Neural progenitor cell (in vitro differentiated cells): Measurements from ENCODE around the gene FRMD8.

Source experiments
- CTCF ChIP-seq: fragments of 200-600 bp; sonication (generic); IDR thresholded peaks from 2 replicates; pipeline ENCODE4 v1.5.1; 2017; ENCODE audit warnings: antibody characterized with exemption, mild to moderate bottlenecking
- EZH2 ChIP-seq: fragments of 200-600 bp; sonication (generic); IDR thresholded peaks from 2 replicates; pipeline ENCODE4 v1.6.1; 2017; ENCODE audit warnings: antibody characterized with exemption, mild to moderate bottlenecking, moderate library complexity
- EZH2phosphoT487 ChIP-seq: fragments of 200-600 bp; sonication (generic); IDR thresholded peaks from 2 replicates; pipeline ENCODE4 v1.6.1; 2017; ENCODE audit warnings: antibody characterized with exemption

- no peak for TF ChIP-seq CTCF
- no peak for TF ChIP-seq EZH2
- TF ChIP-seq EZH2phosphoT487 = no peak
Observed at GRCh38 chr11:65448074-65448417, 61.6 kb downstream of the FRMD8 start.
